ENCODE data around the gene EXOC3L2. TPM values are rescaled to one million over a fixed set of nuclear protein-coding genes. Genes with fewer than 3 reads are reported as not detected.

Gene EXOC3L2
- total RNA-seq, 1 donor from 2014 or later: 5.5 TPM

DNA sequence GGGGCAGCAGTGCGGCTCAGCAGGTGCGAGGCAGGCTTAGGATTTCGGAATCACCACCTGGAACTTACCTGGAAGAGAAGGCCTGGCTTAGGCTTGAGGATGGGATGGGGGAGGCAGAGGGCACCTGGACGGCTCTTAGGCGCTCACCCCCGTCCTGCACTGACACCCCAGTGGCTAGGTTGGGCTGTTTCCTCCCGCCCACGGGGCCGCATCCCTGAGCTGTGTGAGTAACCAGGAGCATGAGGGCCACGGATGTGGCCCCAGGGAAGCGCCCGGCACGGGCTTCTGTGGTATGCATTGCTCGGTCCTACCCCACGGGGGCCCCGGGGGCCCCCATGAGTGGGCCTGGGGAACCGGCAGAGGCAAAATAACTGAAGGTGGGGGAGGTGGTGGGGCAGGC is 82.1 kb downstream of the EXOC3L2 start:
- peaks cover 21% of the 10 kb centered on the region for H3K27me3 Mint-ChIP-seq (ENCODE audit: unreplicated experiment)
- H3K9me3 Mint-ChIP-seq (ENCODE audit: unreplicated experiment): no peaks in the 10 kb centered on the region
- peaks cover 18% of the 10 kb centered on the region for H3K4me1 Mint-ChIP-seq (ENCODE audit: unreplicated experiment)
- TF ChIP-seq CTCF (IDR thresholded peaks at IDR 0.05; ENCODE audit: unreplicated experiment): no peak
- no peak overlapping the region for H3K4me3 Mint-ChIP-seq (ENCODE audit: unreplicated experiment)
- H3K27ac Mint-ChIP-seq (ENCODE audit: unreplicated experiment): no peak overlapping the region
- H3K36me3 Mint-ChIP-seq (ENCODE audit: low read depth, unreplicated experiment): peaks cover 7% of the 10 kb centered on the region
- DNase-seq (ENCODE audit: low spot score): no peak

DNA sequence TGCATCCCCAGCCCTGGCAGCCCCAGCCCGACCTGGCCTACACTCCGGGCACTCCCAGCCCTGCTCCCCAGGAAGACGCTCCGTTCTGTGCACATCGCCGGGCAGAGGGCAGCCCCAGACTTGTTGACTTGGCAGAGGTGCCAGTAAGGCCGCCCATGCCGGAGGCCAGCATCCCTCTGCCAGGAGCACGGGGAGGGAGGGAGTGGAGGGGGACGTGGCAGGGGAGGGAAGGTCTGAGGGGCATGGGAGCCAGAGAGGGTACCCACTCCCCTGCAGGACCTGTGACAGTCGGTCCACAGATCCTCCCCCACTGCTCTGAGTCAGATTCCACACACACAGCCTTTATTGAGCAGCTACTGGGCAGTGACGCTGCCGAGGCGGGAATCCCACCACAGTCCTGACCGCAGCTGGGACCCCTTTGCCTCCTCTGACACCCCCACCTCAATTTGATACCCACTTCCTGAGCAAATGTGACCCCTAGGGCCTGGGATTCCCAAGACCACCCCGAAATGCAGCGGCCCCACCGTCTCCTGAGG is 82.5 kb downstream of the EXOC3L2 start:
- Mint-ChIP-seq H3K4me1 (ENCODE audit: unreplicated experiment) (peaks cover 18% of the 10 kb centered on the region), H3K4me3 (ENCODE audit: unreplicated experiment) (no peak overlapping the region), H3K36me3 (ENCODE audit: low read depth, unreplicated experiment) (peaks cover 7% of the 10 kb centered on the region), H3K9me3 (ENCODE audit: unreplicated experiment) (no peaks in the 10 kb centered on the region), H3K27me3 (ENCODE audit: unreplicated experiment) (peaks cover 26% of the 10 kb centered on the region), H3K27ac (ENCODE audit: unreplicated experiment) (no peak overlapping the region)
- DNase-seq (ENCODE audit: low spot score): no peak
- TF ChIP-seq CTCF (IDR thresholded peaks at IDR 0.05; ENCODE audit: unreplicated experiment): no peak

Other genes with a start within 250 kb of the EXOC3L2 start
- gene RELB, start 243.9 kb downstream of the EXOC3L2 start, total RNA-seq (ENCODE audit: unreplicated experiment): 8.2 TPM
- 72.2 TPM for gene CLASRP, start 206.4 kb downstream of the EXOC3L2 start, total RNA-seq (ENCODE audit: unreplicated experiment)
- 0.54 TPM for gene ZNF296, start 168.9 kb downstream of the EXOC3L2 start, total RNA-seq (ENCODE audit: unreplicated experiment)
- gene GEMIN7, start 166.1 kb downstream of the EXOC3L2 start, total RNA-seq (ENCODE audit: unreplicated experiment): 30.8 TPM
- 34.7 TPM for gene PPP1R37, start 152.2 kb downstream of the EXOC3L2 start, total RNA-seq (ENCODE audit: unreplicated experiment)
- 0.67 TPM for gene NKPD1, start 84.4 kb downstream of the EXOC3L2 start, total RNA-seq (ENCODE audit: unreplicated experiment)
- 86.2 TPM for gene TRAPPC6A, start 67.2 kb downstream of the EXOC3L2 start, total RNA-seq (ENCODE audit: unreplicated experiment)
- gene BLOC1S3, start 66.6 kb downstream of the EXOC3L2 start, total RNA-seq (ENCODE audit: unreplicated experiment): 22.7 TPM
- 165 TPM for gene MARK4, start 5.9 kb upstream of the EXOC3L2 start, total RNA-seq (ENCODE audit: unreplicated experiment)
- not detected for gene CKM, start 77.5 kb upstream of the EXOC3L2 start, total RNA-seq (ENCODE audit: unreplicated experiment)
- 0.44 TPM for gene KLC3, start 95.3 kb upstream of the EXOC3L2 start, total RNA-seq (ENCODE audit: unreplicated experiment)
- 44.2 TPM for gene ERCC2, start 125.2 kb upstream of the EXOC3L2 start, total RNA-seq (ENCODE audit: unreplicated experiment)
- gene PPP1R13L, start 159.7 kb upstream of the EXOC3L2 start, total RNA-seq (ENCODE audit: unreplicated experiment): 13.2 TPM
- gene POLR1G, start 161.2 kb upstream of the EXOC3L2 start, total RNA-seq (ENCODE audit: unreplicated experiment): 4.4 TPM
- 62.8 TPM for gene ERCC1, start 178.5 kb upstream of the EXOC3L2 start, total RNA-seq (ENCODE audit: unreplicated experiment)
- 64.2 TPM for gene FOSB, start 222.6 kb upstream of the EXOC3L2 start, total RNA-seq (ENCODE audit: unreplicated experiment)